Measurements from ENCODE around the gene GTF3C2.

The GTF3C2 gene, protein sequence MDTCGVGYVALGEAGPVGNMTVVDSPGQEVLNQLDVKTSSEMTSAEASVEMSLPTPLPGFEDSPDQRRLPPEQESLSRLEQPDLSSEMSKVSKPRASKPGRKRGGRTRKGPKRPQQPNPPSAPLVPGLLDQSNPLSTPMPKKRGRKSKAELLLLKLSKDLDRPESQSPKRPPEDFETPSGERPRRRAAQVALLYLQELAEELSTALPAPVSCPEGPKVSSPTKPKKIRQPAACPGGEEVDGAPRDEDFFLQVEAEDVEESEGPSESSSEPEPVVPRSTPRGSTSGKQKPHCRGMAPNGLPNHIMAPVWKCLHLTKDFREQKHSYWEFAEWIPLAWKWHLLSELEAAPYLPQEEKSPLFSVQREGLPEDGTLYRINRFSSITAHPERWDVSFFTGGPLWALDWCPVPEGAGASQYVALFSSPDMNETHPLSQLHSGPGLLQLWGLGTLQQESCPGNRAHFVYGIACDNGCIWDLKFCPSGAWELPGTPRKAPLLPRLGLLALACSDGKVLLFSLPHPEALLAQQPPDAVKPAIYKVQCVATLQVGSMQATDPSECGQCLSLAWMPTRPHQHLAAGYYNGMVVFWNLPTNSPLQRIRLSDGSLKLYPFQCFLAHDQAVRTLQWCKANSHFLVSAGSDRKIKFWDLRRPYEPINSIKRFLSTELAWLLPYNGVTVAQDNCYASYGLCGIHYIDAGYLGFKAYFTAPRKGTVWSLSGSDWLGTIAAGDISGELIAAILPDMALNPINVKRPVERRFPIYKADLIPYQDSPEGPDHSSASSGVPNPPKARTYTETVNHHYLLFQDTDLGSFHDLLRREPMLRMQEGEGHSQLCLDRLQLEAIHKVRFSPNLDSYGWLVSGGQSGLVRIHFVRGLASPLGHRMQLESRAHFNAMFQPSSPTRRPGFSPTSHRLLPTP

DNA sequence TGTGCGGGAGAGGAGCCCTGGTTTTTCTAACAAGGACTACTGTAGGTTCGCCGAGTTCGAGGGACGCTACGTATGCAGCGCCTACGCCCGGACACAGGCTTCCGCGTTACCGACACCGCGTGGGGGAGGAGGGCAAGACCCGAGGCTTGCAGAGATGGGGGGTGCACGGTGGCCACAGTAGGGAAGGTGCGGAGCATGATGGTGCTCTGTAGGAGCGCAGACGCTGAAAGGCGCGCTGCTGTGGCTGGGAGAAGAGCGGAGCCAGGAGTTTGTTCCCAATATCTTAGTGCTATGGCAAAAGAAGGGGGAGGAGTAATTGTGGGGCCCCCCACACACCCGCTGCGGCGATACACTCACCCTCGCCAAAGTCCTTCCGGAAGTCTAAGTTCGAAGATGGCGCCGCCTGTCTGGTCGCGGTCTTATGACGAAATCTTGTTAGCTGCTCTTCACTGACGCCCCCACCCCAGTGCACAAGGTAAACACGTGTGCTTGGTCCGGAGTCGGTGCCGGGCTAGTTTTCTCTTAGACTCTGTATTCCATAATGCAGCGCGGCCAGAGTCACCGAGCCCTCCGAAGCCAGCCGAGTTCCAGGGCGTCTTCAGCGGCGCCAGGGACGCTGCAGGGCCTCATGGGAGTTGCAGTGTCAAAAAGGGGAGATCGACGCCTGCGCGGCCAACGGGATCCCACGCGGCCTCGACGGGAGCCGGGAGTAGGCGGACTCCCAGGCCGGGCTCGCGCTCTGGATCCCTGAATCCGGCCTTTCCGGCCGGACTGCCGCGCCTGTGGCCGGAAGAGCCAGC, at the start of gene GTF3C2:
Gene GTF3C2 (minus strand): TSS at position 383 of the 800 bp plus-strand sequence. CDS start 13,210 bp downstream, outside the sequence.
- peak; percentile 80 to 86 (median 86) for DNase-seq (ENCODE audit: low read depth in 4 of 4, low spot score in 1 of 4)

DNA sequence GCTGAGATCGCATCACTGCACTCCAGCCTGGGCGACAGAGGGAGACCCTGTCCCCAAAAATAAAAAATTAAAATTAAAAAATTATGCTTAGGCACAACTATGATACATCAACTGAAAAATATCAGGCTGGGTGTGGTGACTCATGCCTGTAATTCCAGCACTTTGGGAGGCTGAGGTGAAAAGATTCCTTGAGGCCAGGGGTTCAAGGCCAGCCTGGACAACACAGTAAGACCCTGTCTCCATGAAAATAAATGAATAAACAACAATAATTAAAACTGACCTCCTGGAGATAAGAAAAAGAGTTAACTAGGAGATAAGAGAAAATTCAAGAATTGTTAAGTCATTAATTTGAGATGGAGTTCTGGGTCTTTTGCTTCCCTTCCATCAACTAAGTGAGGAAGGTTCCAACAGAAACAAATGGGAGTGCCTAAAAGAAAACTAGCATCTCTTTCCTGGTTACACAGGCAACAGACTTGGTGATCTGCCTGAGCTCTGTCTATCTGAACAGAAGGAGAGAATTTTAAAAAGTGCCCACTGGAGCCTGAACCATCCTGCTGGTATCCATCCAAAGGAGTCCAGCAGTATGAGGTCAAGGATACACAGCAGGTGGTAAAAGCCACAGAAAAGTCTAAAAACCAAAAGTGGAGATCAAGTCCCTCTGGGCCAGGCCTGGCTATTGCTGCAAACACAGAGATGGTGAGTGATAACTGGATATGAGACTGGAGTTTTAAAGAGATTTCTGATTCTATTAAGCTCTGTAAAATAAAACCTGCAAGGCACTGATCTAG, 44.0 kb upstream of the GTF3C2 start:
- no peak for DNase-seq (ENCODE audit: low read depth in 4 of 4, low spot score in 1 of 4)

DNA sequence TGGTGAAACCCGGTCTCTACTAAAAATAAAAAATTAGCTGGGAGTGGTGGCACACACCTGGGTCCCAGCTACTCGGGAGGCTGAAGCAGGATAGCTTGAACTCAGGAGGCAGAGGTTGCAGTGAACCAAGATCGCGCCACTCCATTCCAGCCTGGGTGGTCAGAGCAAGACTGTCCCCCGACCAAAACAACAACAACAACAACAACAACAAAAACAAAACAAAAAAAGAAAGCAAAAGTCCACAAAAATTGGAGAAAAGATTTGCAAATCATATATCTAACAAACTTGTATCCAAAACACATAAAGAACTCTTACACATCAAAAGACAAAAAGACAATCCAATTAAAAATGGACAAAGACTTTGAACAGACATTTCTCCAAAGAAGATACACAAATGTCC, 42.4 kb upstream of the GTF3C2 start:
- no peak for DNase-seq (ENCODE audit: low read depth in 4 of 4, low spot score in 1 of 4)

DNA sequence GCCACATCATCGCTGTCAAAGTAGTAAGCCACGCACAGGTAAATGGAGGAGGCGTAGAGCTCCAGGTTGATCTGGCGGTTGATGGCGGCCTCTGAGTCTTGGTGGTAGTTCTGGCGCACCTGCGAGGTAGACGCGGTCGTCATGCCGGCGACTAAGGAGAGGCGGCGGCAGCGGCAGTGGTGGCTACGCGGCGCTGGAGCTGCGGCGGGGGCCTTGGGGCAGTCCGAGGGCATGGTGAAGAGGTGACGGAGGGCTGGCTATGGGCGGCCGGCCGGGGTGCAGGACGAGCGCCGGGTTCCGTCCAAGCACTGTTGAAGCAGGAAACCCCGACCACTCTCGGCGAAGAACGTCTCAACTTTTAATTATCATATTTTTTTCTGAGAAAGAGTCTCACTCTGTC, 36.7 kb upstream of the GTF3C2 start:
- DNase-seq (ENCODE audit: low read depth in 4 of 4, low spot score in 1 of 4) = no peak

DNA sequence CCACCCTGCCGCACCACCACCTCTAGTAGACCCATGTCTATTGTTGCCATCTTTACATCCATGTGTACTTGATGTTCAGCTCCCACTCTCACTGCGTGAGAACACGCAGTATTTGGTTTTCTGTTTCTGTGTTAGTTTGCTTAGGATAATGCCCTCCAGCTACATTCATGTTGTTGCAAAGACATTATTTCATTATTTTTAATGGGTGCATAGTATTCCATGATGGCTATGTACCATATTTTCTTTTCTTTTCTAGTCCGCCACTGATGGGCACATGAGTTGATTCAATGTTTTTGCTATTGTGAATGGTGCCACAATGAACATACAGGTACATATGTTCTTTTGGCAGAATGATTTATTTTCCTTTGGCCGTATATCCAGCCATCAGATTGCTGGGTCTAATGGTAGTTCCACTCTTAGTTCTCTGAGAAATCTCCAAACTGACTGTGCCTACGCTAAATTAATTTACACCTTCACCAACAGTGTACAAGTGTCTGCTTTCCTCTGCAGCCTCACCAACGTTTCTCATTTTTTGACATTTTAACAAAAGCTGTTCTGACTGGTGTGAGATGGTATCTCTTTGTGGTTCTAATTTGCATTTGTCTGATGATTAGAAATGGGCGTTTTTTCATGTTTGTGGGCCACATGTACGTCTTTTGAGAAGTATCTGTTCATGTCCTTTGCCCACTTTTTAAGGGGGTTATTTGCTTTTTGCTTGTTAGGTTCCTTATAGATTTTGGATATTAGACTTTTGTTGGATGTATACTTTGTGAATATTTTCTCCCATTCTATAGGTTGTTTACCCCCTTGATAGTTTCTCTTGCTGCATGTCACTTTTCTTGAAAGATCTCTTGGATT, 34.5 kb upstream of the GTF3C2 start:
- DNase-seq (ENCODE audit: low read depth in 4 of 4, low spot score in 1 of 4) = no peak

DNA sequence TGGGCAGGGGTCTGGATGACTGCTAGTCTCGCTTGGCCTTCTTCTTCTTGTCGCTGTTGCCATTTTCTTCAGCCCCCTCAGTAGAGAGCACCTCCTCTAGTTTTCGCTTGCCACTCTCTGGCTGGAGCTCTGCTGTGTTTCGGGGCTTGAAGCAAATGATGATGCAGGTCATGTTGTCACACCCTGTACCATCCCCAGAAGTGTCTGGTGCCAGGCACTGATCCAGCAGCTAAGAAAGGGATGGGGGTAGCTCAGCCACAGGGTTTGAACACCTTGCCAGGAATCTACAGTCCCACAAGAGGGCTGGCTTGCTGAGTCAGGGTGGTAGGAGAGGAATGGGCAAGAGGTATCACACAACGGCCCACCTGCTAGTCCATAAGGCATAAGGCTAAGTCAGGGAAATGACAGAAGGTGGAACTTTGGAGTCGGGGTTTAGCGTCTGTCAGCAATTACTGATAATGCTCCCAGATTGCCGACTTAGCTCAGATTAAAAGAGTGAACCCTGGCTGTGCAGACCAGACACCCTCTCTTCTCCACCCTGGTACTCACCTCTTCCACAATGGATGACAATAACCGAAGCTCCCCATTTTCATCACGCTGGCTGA, 25.1 kb upstream of the GTF3C2 start:
- no peak for DNase-seq (ENCODE audit: low read depth in 4 of 4, low spot score in 1 of 4)

DNA sequence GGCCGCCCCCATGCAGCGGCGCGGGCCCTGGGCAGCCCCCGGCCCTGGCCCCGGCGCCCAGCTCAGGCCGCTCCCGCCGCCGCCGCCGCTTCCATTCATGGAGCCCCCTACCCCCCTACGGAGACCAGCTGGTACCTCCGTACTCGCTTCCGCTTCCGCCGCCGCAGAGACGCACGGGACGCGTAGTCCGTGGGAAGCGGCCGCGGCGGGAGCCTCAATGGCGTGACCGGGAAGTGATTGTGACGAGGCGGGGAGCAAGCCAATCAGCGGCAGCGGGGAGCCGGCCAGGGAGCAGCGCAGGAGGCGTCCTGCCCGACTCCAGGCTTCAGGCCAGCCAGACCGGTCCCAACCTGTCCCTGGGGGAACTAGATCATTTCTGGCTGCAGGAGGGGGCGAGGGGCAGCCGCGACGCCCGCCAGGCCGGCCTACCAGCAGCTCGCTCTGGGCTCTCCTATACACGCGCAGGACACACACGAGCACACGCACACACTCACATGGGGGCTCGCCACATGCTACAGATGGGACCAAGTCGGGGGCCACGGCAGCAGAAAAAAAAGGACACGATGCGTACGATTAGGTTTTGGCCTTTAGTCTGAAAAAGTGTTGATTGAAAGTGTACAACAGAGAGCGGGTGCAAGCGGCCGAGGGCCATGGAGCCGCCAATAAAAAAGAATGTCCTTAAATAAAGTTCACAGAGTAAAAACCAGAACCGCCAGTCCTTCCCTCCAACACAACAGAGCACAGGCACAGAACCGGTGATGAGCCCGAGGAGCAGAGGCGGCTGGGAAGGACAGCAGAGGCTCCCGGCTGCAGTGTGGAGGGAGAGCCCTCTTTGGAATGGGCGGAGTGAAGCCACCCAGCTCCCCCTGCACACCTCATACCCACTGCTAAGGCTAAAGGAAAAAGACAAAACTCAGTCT, 24.3 kb upstream of the GTF3C2 start, which contains the start of gene ZNF513:
Gene ZNF513 (minus strand): TSS at position 109 of the 920 bp plus-strand sequence. CDS start 208 bp downstream, outside the sequence.
- DNase-seq (ENCODE audit: low read depth in 4 of 4, low spot score in 1 of 4) = peak; percentile 66 to 85 (median 76)

DNA sequence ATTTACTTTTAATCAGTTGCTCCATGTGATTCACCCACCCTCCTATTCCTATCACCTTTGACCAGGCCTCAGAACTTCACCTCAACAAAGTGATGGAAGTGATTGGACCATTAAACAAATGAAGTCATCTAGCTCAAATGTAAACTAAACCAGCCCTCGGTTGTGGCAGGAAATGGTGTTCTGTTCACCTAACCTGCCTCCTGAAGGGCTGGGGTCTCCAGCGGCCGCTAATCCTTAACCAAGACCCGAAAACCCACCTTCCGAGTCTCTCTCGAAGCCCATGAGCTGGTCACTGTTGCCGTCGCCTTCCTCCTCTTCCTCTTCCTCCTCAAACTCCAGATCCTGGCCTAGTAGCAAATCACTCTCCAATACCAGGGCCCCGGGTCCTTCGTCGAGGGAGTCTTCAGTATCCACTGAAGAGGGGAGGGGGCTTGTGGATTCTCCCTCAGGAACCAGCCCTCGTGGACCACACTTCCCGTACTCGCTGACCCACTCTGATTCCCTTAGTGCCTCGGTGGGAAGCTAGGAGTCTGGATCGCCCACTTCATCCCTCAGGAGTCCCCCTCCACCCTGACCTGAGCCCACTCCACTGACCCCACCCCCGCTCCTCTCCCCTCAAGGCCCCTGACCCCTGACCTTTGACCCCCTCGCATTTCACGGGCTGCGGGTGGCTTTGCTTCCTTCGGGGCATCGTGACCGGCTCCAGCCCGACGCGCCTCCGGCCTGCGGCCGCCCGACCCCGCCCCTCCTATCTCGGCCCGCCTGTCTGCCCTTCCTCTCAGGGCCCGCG, 23.5 kb upstream of the GTF3C2 start:
- DNase-seq (ENCODE audit: low read depth in 4 of 4, low spot score in 1 of 4) = no peak

DNA sequence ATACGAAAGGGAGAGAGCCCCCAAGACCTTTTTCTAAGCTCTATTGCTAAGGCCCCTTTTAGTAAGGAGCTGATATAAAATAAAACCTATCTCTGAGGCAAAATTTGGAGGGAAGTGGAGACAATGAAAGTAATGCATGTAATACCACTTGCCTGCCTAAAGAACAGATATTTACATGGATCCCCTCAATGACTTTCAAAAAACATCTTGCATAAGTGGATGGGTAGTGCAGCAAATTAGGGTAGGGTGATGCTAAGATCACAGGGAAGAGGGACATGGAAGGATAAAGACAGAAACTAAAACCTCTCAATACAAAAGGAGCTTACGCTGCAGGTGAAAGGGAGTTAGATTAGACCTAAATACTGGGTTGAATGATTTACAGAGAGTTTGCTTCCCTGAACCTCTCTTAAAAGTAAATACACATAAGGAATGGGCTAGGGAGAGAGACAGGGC, 22.8 kb upstream of the GTF3C2 start:
- no peak for DNase-seq (ENCODE audit: low read depth in 4 of 4, low spot score in 1 of 4)

DNA sequence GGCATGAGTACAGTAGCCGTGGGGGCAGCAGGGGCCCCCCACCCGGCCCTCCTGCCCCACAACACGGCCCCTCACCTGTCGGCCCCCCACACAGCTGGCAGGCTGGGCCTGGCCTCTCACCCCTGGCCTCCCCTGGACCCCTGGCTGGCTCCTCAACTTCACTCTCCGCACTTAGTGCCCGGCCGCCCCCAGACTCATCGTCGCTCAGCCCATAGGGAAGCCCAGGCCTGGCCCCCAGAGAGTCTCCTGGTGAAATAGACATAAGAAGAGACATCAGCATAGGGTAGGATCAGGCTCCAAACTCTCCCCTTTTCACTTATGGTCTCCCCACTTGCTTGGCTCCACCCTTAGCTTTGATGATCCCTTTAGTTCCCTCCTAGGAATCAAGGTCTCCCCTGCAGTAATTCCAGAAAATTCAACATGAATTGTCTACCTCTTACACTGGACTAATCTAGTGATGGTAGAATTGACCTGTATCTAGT, 22.3 kb upstream of the GTF3C2 start:
- DNase-seq (ENCODE audit: low read depth in 4 of 4, low spot score in 1 of 4) = no peak

DNA sequence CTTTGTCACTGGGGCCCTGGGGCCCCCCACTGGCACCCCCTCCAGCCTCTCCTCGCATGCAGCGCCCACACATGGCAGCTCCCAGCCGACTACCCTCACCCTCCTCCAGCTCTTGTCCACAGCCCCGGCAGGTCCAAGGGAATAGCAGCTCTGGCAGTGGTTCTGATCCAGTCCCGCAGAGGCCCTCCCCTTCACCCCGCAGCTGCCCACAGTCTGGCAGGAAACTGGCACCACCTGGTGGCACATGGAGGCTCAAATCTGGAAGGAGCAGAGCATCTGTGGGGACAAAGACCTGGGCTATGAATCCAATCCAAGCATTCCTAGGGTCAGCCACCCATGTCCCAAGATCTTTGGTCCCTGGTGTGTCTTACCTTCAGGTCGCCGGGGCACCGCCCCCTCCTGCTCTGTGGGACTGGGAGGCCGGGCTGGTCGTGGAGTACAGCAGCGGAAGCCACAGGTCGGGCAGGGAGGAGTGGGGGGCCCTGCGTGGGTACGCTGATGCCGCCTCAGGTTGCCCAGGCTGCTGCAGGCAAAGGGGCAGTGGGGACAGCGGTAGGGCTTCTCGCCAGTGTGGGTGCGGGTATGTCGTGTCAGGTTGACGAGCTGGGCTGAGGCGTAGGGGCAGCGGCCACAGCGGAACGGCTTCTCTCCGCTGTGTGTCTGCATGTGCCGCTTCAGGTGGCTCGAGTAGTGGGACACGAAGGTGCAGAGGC, 21.7 kb upstream of the GTF3C2 start:
- DNase-seq (ENCODE audit: low read depth in 4 of 4, low spot score in 1 of 4) = no peak

DNA sequence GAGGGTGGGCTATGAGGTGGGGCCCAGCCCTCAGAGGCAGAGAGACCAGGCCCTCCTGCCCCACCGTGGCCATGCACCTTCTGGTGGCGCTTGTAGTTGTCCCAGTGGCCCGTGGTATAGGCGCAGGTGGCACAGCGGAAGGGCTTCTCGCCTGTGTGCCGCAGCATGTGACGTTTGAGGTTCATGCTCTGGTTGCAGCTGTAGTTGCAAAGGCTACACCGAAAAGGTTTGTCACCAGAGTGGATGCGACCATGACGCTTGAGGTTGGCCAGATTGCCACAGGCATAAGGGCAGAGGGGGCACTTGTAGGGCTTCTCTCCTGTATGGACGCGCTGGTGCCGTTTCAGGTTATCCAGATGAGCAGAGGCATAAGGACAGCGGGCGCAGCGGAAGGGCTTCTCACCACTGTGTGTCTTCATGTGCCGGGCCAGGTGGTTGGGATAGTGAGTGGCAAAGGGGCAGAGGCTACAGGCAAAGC, 21.1 kb upstream of the GTF3C2 start:
- DNase-seq (ENCODE audit: low read depth in 4 of 4, low spot score in 1 of 4) = no peak

DNA sequence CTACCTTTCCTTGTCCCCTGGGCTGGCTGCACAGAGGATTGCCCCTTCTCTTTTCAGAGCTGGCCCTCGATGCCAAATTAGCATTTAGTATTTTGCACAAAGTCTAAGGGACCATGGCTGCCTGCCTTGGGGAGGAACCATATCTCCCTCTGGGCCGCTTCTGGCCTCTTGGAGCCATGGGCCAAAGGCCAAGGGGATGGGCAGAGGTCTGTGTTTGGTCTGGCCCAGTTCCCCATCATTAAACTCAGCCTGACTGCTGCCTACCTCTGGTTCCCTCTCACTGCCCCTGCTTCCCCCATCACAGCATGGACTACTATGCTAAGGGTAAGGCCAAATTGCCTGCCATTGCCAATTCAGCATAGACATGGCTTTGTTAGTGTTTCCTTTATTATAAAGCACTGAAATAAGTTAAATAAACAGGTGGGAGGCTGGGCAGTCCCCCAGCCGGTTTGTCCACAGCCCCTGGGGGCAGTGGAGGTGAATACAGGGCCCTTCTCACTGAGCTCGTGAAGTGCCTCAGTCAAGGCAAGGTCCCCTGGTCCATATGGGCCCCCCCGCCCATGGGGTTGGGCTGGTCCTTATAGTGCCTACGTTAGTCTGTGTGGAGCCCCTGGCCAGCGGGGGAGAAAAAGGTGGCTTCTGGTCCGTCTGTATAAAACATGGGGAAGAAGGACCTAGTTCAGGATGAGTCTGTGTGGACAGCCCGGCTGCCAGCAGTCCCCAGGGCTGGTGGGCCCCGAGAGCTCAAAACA, 20.5 kb upstream of the GTF3C2 start:
- no peak for DNase-seq (ENCODE audit: low read depth in 4 of 4, low spot score in 1 of 4)

DNA sequence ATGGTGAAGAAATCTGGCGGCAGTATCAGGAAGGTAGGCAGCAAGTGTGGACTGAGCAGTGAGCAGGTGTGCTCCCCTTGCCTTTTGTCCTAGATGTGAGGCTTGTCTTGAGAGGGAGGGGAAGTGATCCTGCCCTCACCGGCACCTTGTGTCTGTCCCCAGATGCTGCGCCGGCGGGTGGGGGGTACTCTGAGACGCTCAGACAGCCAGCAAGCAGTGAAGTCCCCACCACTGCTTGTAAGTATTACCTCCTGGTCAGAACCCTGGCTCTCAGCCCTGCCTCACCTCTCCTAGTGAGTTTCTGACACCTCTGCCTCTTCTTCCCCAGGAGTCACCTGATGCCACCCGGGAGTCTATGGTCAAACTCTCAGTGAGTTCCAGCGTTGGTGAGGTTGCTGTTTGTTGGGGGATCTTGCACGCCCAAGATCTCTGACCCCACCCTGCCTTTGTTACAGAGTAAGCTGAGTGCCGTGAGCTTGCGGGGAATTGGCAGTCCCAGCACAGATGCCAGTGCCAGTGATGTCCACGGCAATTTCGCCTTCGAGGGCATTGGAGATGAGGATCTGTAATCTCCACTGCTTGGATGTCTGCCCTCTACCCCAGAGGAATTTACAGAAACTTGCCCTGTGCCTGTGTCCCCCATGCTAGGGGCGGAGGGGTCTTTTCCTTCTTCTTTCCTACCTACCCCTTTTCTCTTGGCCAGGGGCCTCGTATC, 19.7 kb upstream of the GTF3C2 start:
- DNase-seq (ENCODE audit: low read depth in 4 of 4, low spot score in 1 of 4) = no peak

Measured in stimulated activated CD4-positive, alpha-beta T cell treated with anti-CD3 and anti-CD28 coated beads, Interleukin-1b, Interleukin-23, amount 100 ng/mL, for 24 hours (primary cell).